HL-60 (cell line): Measurements from ENCODE around the gene SNX30.

Experiments used
- CTCF ChIP-seq: IDR thresholded peaks from one replicate; pipeline ENCODE4 v1.5.1; 2011; ENCODE audit warnings: low read length, control low read depth, inconsistent platforms; ENCODE audit not compliant: insufficient read depth
- POLR2AphosphoS5 ChIP-seq: IDR thresholded peaks from 2 replicates; pipeline ENCODE4 v1.6.1; 2012; ENCODE audit warnings: low read depth
- SPI1 ChIP-seq: IDR thresholded peaks from 2 replicates; pipeline ENCODE4 v1.6.1; 2012; ENCODE audit warnings: low read depth, mild to moderate bottlenecking, borderline replicate concordance

- no peak for TF ChIP-seq POLR2AphosphoS5
- no peak for TF ChIP-seq CTCF
- TF ChIP-seq SPI1 = no peak
Observed at GRCh38 chr9:112719696-112720095, 30.9 kb upstream of the SNX30 start.
